Activated T-cell treated with anti-CD3 and anti-CD28 coated beads for 1 hour (primary cell): Measurements from ENCODE around the gene CYP2W1.
"Not testable (repeated sequence)": the region's sequence is repeated elsewhere in the genome, so short reads cannot be mapped to it uniquely, and the experiment has no call there.

Experiments
- DNase-seq: peaks from one replicate; pipeline ENCODE4 v3.0.0-alpha.2; 2020; ENCODE audit warnings: low read depth

The CYP2W1 gene, protein sequence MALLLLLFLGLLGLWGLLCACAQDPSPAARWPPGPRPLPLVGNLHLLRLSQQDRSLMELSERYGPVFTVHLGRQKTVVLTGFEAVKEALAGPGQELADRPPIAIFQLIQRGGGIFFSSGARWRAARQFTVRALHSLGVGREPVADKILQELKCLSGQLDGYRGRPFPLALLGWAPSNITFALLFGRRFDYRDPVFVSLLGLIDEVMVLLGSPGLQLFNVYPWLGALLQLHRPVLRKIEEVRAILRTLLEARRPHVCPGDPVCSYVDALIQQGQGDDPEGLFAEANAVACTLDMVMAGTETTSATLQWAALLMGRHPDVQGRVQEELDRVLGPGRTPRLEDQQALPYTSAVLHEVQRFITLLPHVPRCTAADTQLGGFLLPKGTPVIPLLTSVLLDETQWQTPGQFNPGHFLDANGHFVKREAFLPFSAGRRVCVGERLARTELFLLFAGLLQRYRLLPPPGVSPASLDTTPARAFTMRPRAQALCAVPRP

DNA sequence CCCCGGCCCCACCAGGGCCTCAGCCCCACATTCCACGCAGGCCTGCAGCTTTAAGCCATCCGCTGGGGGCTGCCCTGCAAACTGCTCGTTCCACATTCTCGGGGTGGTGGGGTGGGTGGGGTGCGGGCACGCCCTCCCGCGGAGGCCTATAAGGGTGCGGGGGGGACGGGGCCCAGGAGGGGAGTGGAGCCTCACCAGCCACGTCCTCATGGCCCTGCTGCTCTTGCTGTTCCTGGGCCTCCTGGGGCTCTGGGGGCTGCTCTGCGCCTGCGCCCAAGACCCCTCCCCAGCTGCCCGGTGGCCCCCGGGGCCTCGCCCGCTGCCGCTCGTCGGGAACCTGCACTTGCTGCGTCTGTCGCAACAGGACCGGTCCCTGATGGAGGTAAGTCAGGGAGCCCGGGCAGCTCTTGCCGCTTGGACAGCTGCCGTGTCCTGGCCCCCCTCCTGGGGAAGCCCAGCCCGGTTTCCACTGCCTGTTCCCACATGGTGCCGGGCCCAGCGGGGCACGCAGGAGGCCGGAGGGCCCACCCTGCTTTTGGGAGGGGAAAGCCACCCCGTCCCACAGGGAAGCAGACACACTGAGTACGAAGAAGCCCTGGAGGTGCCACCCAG is at the start of gene CYP2W1:
CYP2W1 (plus strand) TSS at position 178 of the 612 bp plus-strand sequence; CDS start at position 209, 31 bp downstream.
- DNase-seq, result no peak

DNA sequence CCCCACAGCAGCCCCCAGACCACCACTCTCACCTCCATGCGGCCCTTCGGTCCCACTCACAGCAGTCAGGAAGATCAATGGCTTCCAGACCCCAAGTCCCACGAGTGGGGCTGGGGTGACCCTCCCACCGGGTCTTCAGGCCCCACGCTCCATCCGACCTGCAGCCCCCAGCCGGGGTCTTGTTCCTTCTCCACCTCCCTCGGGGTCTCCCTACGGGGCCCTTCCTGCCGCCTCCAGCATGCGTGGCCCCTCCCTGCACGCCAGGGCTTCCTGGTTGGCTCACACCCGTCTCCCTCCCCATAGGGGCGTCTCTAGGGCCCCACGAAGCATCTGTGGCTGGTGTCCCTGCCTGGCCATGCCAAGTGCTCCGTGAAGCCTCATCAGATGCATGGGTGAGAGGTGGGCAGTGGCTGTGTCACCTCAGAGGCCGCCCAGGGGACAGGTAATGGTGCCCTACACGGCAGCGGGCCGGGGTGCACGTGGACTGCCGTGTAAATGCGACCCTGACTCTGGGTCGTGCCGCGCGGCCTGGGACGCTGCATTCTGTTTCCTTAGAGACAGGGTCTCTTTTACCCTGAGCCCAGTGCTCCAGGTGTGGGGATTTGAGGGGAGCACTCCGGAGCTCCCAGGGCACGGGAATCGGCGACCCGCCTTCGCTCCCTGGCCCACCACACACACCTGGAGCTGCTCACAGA is 48.4 kb upstream of the CYP2W1 start:
- no peak for DNase-seq

DNA sequence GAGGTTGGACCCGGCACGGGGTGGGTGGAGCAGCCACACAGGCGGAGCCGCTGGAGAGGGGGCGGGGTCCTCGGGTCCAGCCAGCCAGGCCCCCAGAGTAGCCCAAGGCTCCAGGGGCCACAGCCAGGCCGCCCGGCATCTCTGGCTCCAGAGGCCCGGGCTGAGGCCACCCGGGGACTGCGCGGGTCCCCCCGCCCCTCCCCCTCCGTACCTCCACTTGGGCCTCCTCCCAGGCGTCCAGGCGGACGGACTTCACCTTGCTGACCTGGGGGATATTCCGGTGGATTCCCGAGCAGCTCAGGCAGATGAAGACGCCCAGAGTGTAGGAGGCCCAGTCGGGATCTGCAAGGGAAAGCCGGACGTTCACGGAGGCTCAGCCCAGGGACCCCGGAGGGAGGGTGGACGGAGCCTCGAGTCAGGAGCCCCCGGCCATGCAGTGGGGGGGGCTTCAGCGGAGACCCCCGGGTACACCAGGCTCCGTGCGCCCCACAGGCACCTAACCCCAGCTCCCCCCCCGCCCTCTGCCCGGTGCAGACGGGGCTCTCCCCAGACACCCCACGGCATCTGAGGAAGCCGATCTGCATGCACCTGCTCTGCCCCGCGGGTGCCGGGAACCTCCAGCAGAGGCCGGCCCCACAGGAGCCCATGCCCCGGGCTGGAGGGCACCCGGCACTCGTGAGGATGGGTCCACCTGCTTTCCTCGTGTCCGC is 47.7 kb upstream of the CYP2W1 start:
- no peak for DNase-seq

DNA sequence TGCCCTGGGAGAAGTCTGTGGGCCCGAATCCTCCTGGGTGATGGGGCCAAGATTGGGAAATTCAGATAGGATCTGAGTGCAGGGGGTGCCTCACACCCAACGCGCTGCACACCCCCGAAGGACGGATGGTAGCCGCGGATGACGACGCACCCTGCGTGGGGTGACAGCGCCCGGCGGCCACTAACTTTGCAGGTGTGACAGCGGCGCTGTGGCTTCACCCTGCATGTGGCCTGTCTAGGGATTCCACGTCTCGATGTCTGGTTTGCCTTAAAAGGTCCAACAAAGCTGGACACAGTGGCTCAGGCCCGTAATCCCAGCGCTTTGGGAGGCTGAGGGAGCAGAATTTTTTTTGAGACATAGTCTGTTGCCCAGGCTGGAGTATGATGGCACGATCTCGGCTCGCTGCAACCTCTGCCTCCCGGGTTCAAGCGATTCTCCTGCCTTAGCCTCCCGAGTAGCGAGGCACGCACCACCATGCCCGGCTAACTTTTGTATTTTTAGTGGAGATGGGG is 47.1 kb upstream of the CYP2W1 start:
- DNase-seq, result no peak

- DNase-seq, result no peak
Observed at GRCh38 chr7:936386-937054, 46.5 kb upstream of the CYP2W1 start.

GRCh38 chr7:937856-938484 is 45.0 kb upstream of the CYP2W1 start:
- no peak for DNase-seq

DNA sequence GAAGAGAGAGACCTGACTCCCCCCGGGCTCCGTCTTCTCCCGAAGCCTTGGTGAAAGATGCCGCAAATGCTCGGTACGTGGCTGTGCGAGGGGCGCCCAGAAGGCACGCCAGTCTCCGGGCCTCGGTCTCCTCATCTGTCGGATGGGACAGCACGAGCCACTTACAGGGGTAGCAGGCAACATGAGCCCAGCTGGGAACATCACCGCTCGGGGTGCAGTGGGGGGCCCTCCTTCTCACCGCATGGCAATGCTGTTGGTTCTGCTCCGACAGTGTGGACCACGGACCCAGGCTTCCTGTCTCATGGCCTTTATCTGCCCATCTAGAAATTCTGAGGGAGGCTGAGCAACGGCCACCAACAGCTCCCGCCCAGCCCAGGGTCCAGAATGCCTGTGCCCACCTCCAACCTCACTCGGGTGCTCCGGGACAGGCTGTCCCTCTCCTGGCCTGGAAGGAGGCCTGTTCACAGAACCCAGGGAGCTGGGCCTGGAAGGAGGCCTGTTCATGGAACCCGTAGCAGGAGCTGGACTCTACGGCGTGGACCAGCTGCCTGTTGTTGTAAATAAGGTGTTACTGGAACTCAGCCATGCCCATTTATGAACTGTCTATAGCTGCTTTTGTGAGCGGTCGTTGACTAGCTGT is 44.3 kb upstream of the CYP2W1 start:
- no peak for DNase-seq

- no peak for DNase-seq
Observed at GRCh38 chr7:939843-940242, 43.1 kb upstream of the CYP2W1 start.

DNA sequence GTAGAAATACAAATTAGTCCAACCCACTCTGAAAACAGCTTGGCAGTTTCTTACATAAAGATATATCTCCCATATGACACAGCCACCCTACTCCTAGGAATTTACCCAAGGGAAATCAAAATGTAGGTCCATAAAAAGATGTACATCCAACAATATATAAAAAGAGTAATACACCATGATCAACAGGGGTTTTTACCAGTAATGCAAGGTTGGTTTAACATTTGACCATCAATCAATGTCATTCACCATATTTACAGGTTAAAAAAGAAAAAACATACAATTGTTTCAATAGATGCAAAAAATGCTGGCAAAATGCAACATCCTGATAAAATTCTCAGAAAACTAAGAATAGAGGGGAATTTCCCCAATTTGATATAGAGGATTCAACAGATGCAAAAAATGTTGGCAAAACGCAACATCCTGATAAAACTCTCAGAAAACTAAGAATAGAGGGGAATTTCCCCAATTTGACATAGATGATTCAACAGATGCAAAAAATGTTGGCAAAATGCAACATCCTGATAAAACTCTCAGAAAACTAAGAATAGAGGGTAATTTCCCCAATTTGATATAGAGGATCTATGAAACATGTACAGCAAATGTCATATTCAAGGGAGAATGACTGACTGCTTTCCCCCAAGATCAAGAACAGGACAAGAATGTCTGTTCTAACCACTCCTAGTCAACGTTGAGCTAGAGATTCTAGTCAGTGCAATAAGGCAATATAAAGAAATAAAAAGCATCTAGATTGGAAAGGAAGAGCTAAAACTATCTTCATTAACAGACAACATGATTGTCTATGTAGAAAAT is 42.2 kb upstream of the CYP2W1 start:
- DNase-seq, result no peak

DNA sequence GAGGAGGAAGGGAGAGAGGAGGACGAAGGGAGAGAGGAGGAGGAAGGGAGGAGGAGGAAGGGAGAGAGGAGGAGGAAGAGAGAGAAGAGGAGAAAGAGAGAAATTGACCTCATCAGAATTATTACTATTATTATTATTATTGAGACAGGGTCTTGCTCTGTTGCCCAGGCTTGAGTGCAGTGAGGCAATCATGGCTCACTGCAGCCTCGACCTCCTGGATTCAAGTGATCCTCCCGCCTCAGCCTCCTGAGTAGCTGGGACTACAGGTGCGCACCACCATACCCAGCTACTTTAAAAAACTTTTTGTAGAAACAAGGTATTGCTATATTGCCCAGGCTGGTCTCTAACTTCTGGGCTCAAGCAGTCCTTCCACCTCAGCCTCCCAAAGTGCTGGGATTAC is 39.2 kb upstream of the CYP2W1 start:
- DNase-seq, result not testable (repeated sequence)

DNA sequence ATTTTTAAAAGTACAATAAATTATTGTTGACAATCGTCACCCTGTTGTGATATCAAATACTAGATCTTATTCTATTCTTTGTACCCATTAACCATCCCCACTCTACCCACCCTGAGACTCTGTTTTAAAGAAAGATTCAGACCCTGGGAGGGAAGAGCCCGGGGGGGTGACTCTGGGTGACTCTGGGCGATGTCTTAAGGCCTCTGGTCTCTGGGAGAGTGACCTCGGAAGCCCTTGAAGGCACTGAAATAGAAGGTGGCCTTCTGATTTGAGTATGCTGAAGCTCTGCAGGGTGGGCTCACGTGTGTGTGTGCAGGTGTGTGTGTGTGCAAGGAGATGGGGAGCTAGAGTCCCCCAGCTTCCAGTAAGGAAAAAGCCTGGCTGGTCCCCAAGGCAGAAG is 38.2 kb upstream of the CYP2W1 start:
- DNase-seq, result no peak

GRCh38 chr7:945147-945555 is 37.8 kb upstream of the CYP2W1 start:
- DNase-seq, result no peak

- no peak for DNase-seq
Observed at GRCh38 chr7:945556-946255, 37.3 kb upstream of the CYP2W1 start.

DNA sequence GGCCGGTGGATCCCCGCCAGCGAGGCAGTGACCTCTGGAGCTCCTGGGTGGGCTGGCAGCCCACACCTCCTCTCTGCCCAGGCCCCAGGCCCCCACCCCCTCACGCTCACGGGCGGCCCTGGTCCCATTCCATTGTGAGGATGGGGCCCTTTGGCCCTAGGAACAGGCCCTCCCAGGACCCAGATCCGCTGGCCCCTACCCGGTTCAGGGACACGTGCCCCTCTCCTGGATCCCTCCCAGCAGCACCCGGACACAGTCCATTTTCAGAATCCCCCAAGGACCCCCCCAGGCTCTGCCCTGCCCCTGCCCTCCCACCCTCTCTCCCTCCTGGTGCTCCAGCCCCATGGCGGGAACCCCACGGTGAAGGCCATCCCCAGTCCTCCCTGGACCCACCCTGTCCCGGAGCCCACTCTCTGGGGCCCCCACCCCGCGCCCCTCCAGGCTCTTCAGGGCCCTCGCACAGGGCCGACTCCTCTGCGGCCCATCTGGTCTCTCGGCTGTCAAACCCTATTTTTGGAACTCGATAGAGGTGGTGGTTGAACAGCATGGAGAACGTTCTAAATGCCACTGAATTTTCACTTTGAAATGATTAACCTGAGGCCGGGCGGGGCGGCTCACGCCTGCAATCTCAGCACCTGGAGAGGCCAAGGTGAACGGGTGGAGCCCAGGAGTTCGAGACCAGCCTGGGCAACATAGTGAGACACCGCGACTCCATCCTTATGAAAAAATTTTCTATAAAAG is 36.6 kb upstream of the CYP2W1 start:
- DNase-seq, result no peak

DNA sequence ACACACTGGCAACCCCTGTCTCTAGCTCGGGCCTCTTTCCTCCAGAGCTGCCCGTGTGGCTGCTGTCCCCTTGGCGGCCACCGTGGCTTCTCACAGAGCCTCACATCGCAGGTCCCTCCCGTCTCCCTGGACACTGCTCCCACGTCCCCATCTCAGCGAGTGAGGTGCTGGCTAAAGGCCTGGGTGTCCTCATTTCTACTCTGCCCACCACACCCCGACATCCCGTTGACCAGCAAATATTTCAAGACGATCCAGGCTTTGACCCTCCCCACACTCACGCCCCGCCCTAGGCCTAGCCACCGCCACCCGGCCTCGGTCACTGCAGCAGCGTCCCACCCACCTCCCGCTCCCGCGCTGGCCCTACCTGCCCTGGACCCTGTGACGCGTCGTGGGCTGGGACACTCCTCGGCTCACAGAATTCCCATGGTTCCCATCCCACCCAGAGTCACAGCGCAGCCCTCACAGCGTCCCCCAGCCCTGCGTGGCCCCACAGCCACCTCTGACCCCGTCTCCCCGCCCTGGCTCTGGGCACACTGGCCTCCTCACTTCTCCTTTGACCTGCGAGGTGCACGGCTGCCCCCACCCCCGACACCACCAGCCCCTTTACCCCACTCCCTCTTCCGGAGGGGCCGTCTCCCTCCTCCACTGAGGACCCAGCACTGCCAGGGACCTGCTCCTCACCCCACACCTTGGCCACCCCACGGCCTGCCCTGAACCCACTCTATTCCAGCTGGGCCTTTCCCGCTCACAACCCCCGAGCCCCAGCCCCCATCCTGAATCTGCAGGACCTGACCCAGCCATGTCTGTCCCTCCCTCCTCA is 35.4 kb upstream of the CYP2W1 start:
- DNase-seq, result no peak

DNA sequence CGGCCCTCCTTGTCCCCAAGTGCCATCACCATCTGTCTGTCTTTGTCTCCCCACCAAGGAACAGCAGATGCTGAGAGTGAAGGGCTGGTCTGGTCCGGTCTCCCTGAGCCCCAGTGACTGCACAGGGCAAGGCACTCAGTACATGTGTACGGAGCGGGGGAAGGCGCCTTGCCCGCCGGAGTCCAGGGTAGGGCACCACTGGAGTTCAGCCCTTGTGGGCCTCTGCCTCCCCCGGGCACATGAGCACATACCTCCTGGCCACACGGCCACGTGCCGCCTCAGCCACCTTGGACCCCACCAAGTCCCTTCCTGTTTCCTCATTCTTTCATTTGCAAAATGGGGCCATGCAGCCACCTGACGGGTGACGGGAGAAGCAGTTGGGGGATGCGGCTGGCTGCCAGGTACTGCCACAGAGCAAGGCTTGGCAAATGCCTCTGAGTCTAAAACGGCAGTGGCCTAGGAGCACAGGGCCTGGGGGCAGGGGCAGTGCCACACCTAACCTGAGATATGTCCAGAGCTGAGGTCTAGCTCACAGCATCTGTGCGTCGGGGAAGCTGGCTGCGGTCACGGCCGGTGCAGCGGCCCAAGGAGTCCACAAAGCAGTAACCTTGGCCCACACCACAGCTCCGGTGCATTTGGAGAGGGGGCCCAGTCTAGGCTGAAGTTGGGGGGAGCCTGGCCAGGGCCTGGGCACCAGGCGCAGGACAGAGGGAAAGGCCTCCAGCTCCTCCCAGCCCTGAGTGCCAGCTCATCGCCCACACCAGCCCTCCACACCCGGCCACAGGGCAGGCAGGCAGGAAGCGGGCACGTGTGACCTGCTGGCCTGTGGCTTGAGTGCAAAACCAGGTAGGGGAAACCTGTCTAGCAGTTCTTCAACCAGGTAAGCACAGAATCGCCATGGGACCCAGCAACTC is 33.7 kb upstream of the CYP2W1 start:
- no peak for DNase-seq
